Gastrocnemius medialis (tissue), 4 donors: ENCODE measurements around the gene CASKIN1. TPM values are rescaled to one million over a fixed set of nuclear protein-coding genes. Genes with fewer than 3 reads are reported as not detected.

Experiments
- ATAC-seq, 2 donors: fragments of 150-250 bp; one replicate each; pipeline ENCODE4 v1.9.1; 2016
- DNase-seq, 2 donors: peaks; one replicate each; pipeline ENCODE4 v3.0.0-alpha.2; 2019
- H3K27ac ChIP-seq, 4 donors: fragments of 200-600 bp; sonication (generic); 1 replicate in 1 of 4; 2 replicates in 3 of 4; pipeline ENCODE4 v1.5.1; 2016 to 2018; ENCODE audit warnings: mild to moderate bottlenecking in 2 of 4, moderate library complexity in 1 of 4
- H3K27me3 ChIP-seq, 3 donors: fragments of 200-600 bp; sonication (generic) in 2 of 3; 1 replicate in 1 of 3; 2 replicates in 2 of 3; pipeline versions ENCODE4 v1.5.1 to v1.6.0; 2016 to 2019; ENCODE audit warnings: mild to moderate bottlenecking in 1 of 3, moderate library complexity in 1 of 3
- H3K36me3 ChIP-seq, 2 donors: fragments of 200-600 bp; sonication (generic) in 1 of 2; one replicate each; pipeline ENCODE4 v1.5.1; 2017 to 2018
- H3K4me1 ChIP-seq, 2 donors: fragments of 200-600 bp; sonication (generic) in 1 of 2; one replicate each; pipeline ENCODE4 v1.5.1; 2016 to 2017; ENCODE audit warnings: mild to moderate bottlenecking in 2 of 2
- H3K4me3 ChIP-seq, 4 donors: fragments of 200-600 bp; sonication (generic) in 3 of 4; 1 replicate in 1 of 4; 2 replicates in 3 of 4; pipeline ENCODE4 v1.5.1; 2016 to 2019; ENCODE audit warnings: mild to moderate bottlenecking in 2 of 4
- H3K9me3 ChIP-seq, 3 donors: fragments of 200-600 bp; sonication (generic) in 2 of 3; 1 replicate in 1 of 3; 2 replicates in 2 of 3; pipeline ENCODE4 v1.5.1; 2016 to 2019
- POLR2A ChIP-seq, 2 donors: fragments of 450-650 bp; IDR thresholded peaks; one replicate each; pipeline ENCODE4 v1.6.1; 2017; ENCODE audit warnings: antibody characterized with exemption in 2 of 2, mild to moderate bottlenecking in 2 of 2, moderate library complexity in 2 of 2
- in situ Hi-C, 4 donors: fragments of 200-750 bp; cut with MboI; loops; one replicate each; pipeline versions ENCODE4 v1.15.0 to v1.8.0; 2017; ENCODE audit warnings: low sequenced_read_pairs in 4 of 4
- intact Hi-C: fragments of 100-400 bp; cut with DNase I; formaldehyde crosslinking; loops from one replicate; pipeline ENCODE4 v1.15.1; 2023; ENCODE audit warnings: low total_unique reads
- total RNA-seq, 4 donors: library from RNA; depleted of rRNA; stranded (reverse); fragments of >200 nt; gene quantifications; one replicate each; pipeline versions ENCODE4 v1.1.0 to v1.2.3, GENCODE V29; 2016
- TF ChIP-seq, protein P1 (sequence below), 5 experiments: fragments of 450-650 bp in 3 of 5; fragments of 200-600 bp in 2 of 5; sonication (generic) in 2 of 5; IDR thresholded peaks in 4 of 5; conservative IDR thresholded peaks in 1 of 5; 1 replicate in 4 of 5; 2 replicates in 1 of 5; pipeline ENCODE4 v1.5.1; 2016 to 2019; ENCODE audit warnings: antibody characterized with exemption in 5 of 5, mild to moderate bottlenecking in 3 of 5, moderate library complexity in 3 of 5

The CASKIN1 gene
- total RNA-seq, 4 donors from 2014 or later = 0.07 to 0.51 (median 0.10) TPM; not detected in 1

DNA sequence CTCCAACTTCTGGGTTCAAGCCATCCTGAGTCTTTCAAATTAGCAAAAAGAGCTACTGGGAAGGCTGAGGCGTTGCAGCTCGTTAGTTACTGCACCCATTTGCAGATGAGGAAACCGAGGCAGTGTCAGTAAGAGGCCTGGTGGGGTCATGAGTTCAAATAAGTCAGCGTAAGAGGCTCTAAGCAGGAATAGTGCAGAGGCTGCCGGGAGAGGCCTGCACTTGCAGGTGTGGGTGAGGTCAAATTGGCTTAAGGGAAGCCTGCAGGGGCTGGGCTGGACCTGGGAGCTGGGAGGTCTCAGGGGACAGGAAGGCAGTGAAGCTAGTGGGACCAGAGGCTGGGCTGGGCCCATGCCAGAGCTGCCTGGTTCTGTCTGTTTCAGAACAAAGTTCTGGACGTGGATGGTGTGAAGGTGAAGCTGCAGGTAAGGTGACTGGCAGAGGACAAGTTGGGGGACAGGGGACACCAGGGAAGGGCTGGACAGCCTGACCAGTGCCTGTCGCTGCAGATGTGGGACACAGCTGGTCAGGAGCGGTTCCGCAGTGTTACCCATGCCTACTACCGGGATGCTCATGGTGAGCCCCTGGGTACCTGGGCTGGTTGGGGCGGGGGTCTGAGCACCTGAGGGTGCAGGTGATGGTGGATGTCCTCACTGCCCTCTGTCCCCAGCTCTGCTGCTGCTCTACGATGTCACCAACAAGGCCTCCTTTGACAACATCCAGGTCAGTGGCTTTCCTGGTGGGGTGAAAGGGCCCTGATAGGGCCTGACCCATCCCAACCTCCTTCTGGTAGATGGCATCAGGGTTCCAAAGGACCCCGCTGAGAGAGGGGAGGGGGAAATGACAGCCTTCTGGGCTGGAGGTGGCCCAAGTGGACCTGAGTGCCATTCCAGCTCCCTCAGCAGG lies 45.0 kb downstream of the CASKIN1 start:
- Histone ChIP-seq H3K4me1 (peaks cover 50 to 59% of the 10 kb centered on the region in 2 donors), H3K36me3 (no peaks in the 10 kb centered on the region), H3K4me3 (no peak overlapping the region), H3K27me3 (no peaks in the 10 kb centered on the region), H3K27ac (peak overlapping the region; percentile 84 to 90 (median 86)), H3K9me3 (no peaks in the 10 kb centered on the region)
- in situ Hi-C loops = no loop called here
- intact Hi-C loops = no loop called here
- ATAC-seq (no peak), DNase-seq (no peak)
- TF ChIP-seq, protein P1, sequence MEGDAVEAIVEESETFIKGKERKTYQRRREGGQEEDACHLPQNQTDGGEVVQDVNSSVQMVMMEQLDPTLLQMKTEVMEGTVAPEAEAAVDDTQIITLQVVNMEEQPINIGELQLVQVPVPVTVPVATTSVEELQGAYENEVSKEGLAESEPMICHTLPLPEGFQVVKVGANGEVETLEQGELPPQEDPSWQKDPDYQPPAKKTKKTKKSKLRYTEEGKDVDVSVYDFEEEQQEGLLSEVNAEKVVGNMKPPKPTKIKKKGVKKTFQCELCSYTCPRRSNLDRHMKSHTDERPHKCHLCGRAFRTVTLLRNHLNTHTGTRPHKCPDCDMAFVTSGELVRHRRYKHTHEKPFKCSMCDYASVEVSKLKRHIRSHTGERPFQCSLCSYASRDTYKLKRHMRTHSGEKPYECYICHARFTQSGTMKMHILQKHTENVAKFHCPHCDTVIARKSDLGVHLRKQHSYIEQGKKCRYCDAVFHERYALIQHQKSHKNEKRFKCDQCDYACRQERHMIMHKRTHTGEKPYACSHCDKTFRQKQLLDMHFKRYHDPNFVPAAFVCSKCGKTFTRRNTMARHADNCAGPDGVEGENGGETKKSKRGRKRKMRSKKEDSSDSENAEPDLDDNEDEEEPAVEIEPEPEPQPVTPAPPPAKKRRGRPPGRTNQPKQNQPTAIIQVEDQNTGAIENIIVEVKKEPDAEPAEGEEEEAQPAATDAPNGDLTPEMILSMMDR (IDR thresholded peaks at IDR 0.05 in 4 of 5, conservative IDR thresholded peaks at IDR 0.05 in 1 of 5) = no peak
- no peak for TF ChIP-seq POLR2A (IDR thresholded peaks at IDR 0.05)

DNA sequence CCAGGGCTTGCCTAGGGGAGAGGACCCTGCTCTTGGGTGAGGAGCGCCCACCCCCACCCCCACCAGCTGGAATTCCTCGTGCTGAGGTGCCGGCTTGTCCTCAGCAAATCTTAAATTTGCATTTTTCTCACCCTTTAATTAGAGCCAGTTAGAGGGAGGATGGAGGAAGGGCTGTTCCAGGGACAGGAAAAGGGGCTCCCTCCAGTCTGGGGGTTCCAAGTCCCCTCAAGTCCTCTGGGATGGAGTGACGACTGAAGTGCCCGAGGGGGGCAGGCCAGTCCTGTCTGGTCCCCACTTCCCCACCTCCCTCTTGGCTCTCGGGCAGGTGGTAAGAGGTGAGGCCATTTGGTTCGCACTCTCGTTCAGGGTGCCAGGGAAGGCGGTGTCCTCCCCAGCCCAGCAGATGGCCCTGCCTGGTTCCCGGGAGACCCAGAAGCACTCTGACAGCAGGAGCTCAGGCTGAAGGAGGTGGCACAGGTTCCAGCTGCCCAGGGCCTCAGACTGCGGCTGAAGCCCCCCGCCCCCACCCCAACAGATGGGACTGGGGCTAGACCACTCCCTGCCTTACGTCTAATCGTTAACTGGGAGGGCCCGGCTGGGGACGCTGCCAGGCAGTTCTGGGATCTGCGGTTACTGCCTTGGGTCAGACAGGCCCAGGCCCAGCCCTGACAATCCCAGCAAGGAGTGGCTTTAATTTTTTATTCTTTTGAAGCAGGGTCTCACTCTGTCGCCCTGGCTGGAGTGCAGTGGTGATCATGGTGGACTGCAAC lies 45.8 kb downstream of the CASKIN1 start:
- no peak for ATAC-seq
- peaks cover 47 to 55% of the 10 kb centered on the region in 2 donors for H3K4me1 ChIP-seq

DNA sequence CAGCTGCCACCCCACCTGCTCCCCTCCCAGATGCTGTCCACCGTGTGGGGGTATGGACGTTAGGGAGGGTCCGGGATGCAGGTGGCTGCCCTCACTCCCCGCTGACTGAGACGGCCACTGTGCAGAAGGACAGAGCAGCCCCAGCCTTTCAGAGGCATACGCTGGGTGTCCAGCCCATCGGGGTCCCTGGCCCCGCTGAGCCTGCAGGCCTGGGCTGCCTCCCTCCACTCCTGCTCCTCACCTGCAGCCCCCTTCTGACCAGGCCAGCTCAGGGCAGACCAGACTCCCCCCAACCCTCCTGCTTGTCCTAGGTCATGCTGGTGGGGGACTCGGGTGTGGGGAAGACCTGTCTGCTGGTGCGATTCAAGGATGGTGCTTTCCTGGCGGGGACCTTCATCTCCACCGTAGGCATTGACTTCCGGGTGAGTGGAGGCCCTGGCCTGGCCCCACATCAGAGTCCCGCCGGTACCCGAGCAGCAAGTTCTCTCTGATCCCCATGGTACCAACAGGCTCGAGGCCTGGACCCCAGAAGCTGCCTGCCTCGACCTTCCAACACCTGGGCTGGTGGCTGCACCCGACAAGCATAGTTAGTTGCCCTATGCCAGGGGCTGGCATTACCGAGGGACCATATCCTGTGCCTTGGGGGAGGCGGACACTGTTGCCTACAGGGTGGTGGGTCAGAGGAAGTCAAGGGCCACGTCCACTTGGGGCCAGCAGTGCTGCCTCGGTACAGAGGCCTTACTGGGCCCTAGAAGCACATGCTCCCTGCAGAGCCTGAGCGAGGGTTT lies 46.6 kb downstream of the CASKIN1 start:
- intact Hi-C loops (loop anchor here (2.0 kb wide), 1 partner anchor 29 kb away; no protein-coding TSS in a partner anchor), in situ Hi-C loops (loop anchor here in 1 of 4 donors (10.0 kb wide), 1 partner anchor 135 kb away; the partner anchor contains the start of gene NPW)
- H3K4me3 ChIP-seq = no peak overlapping the region
- DNase-seq = no peak
- no peaks in the 10 kb centered on the region for H3K27me3 ChIP-seq
- H3K36me3 ChIP-seq = no peaks in the 10 kb centered on the region
- no peak overlapping the region for H3K27ac ChIP-seq
- TF ChIP-seq, protein P1 (IDR thresholded peaks at IDR 0.05 in 4 of 5, conservative IDR thresholded peaks at IDR 0.05 in 1 of 5) = no peak
- no peak for TF ChIP-seq POLR2A (IDR thresholded peaks at IDR 0.05)
- H3K4me1 ChIP-seq = peaks cover 47 to 55% of the 10 kb centered on the region in 2 donors
- H3K9me3 ChIP-seq = no peaks in the 10 kb centered on the region
- no peak for ATAC-seq

More for the DNA sequence above, 45.8 kb downstream of the CASKIN1 start:
- Histone ChIP-seq H3K36me3 (no peaks in the 10 kb centered on the region), H3K4me3 (no peak overlapping the region), H3K27me3 (no peaks in the 10 kb centered on the region), H3K9me3 (no peaks in the 10 kb centered on the region), H3K27ac (peak overlapping the region in 3 of 4 donors; percentile 16 to 84 (median 50))
- intact Hi-C loops = no loop called here
- TF ChIP-seq, protein P1 (IDR thresholded peaks at IDR 0.05 in 4 of 5, conservative IDR thresholded peaks at IDR 0.05 in 1 of 5) = no peak
- TF ChIP-seq POLR2A (IDR thresholded peaks at IDR 0.05) = no peak
- DNase-seq = no peak
- in situ Hi-C loops = no loop called here
